ENCODE results near the gene PLK3. TPM values are rescaled to one million over a fixed set of nuclear protein-coding genes. Genes with fewer than 3 reads are reported as not detected.

Gene PLK3
- polyA plus RNA-seq, 1 donor (not counting 4 experiments of a cell fraction or from before 2014, with no cell fraction given) = 34.0 TPM

GRCh38 chr1:44776730-44777068 is 23.5 kb upstream of the PLK3 start:
- no peak for TF ChIP-seq EZH2 (IDR thresholded peaks at IDR 0.05; ENCODE audit: low read length)
- TF ChIP-seq CTCF (optimal IDR thresholded peaks at IDR 0.05 in 1 of 3, IDR thresholded peaks at IDR 0.05 in 1 of 3, conservative IDR thresholded peaks at IDR 0.05 in 1 of 3; ENCODE audit: extremely low read depth in 1 of 3, insufficient read depth in 2 of 3, low read length in 3 of 3) = no peak
- peaks cover 26 to 44% of the 10 kb centered on the region in 2 experiments for H3K36me3 ChIP-seq (ENCODE audit: control insufficient read depth in 2 of 2, extremely low read depth in 1 of 2, insufficient read depth in 2 of 2, low read length in 2 of 2)
- no peak overlapping the region for H2AFZ ChIP-seq (ENCODE audit: control insufficient read depth, low read length)
- H3K4me3 ChIP-seq (ENCODE audit: control insufficient read depth in 2 of 3, extremely low read depth in 1 of 3, insufficient read depth in 2 of 3, low read depth in 1 of 3, low read length in 3 of 3) = peak overlapping the region; percentile 85 to 94 (median 92)
- H3K9me3 ChIP-seq (ENCODE audit: control insufficient read depth, low read depth, low read length) = no peaks in the 10 kb centered on the region
- no peak for DNase-seq (ENCODE audit: low read depth, low spot score)
- dilution Hi-C loops (cut with MboI; ENCODE audit: extremely low pct_ligation_motif_present, low sequenced_read_pairs) = no loop called here
- peaks cover 36% of the 10 kb centered on the region for H3K79me2 ChIP-seq (ENCODE audit: control insufficient read depth, insufficient read depth, low read length)
- H3K4me1 ChIP-seq (ENCODE audit: control insufficient read depth, extremely low read depth, insufficient read depth, low read length) = peaks cover 17% of the 10 kb centered on the region
- H3K4me2 ChIP-seq (ENCODE audit: control insufficient read depth, extremely low read depth, insufficient read depth, low read depth, low read length) = peak overlapping the region; percentile 92
- peak overlapping the region; percentile 97 for H3K27ac ChIP-seq (ENCODE audit: control insufficient read depth, insufficient read depth, low read length)
- H3K27me3 ChIP-seq (ENCODE audit: control insufficient read depth, extremely low read depth, insufficient read depth, low read length) = no peaks in the 10 kb centered on the region
- FAIRE-seq = no peak
- peak overlapping the region; percentile 92 for H3K9ac ChIP-seq (ENCODE audit: control insufficient read depth, extremely low read depth, insufficient read depth, low read length)
- peaks cover 2% of the 10 kb centered on the region for H3K9me1 ChIP-seq (ENCODE audit: control insufficient read depth, extremely low read depth, insufficient read depth, low read length)
- H4K20me1 ChIP-seq (ENCODE audit: control insufficient read depth, extremely low read depth, insufficient read depth, low read length) = peaks cover 19% of the 10 kb centered on the region

GRCh38 chr1:44777547-44777946 is 22.6 kb upstream of the PLK3 start:
- Histone ChIP-seq H3K27me3 (ENCODE audit: control insufficient read depth, extremely low read depth, insufficient read depth, low read length) (no peaks in the 10 kb centered on the region), H3K27ac (ENCODE audit: control insufficient read depth, insufficient read depth, low read length) (no peak overlapping the region), H4K20me1 (ENCODE audit: control insufficient read depth, extremely low read depth, insufficient read depth, low read length) (peaks cover 19% of the 10 kb centered on the region), H2AFZ (ENCODE audit: control insufficient read depth, low read length) (no peak overlapping the region), H3K36me3 (ENCODE audit: control insufficient read depth in 2 of 2, extremely low read depth in 1 of 2, insufficient read depth in 2 of 2, low read length in 2 of 2) (peaks cover 26 to 47% of the 10 kb centered on the region in 2 experiments), H3K79me2 (ENCODE audit: control insufficient read depth, insufficient read depth, low read length) (peaks cover 36% of the 10 kb centered on the region), H3K9ac (ENCODE audit: control insufficient read depth, extremely low read depth, insufficient read depth, low read length) (peak overlapping the region; percentile 92), H3K4me3 (ENCODE audit: control insufficient read depth in 2 of 3, extremely low read depth in 1 of 3, insufficient read depth in 2 of 3, low read depth in 1 of 3, low read length in 3 of 3) (peak overlapping the region; percentile 85 to 94 (median 92)), H3K9me1 (ENCODE audit: control insufficient read depth, extremely low read depth, insufficient read depth, low read length) (peaks cover 2% of the 10 kb centered on the region), H3K9me3 (ENCODE audit: control insufficient read depth, low read depth, low read length) (no peaks in the 10 kb centered on the region), H3K4me2 (ENCODE audit: control insufficient read depth, extremely low read depth, insufficient read depth, low read depth, low read length) (peak overlapping the region; percentile 92), H3K4me1 (ENCODE audit: control insufficient read depth, extremely low read depth, insufficient read depth, low read length) (peaks cover 17% of the 10 kb centered on the region)
- no peak for DNase-seq (ENCODE audit: low read depth, low spot score)
- no peak for FAIRE-seq
- dilution Hi-C loops (cut with MboI; ENCODE audit: extremely low pct_ligation_motif_present, low sequenced_read_pairs) = no loop called here
- TF ChIP-seq EZH2 (IDR thresholded peaks at IDR 0.05; ENCODE audit: low read length) (no peak), CTCF (optimal IDR thresholded peaks at IDR 0.05 in 1 of 3, IDR thresholded peaks at IDR 0.05 in 1 of 3, conservative IDR thresholded peaks at IDR 0.05 in 1 of 3; ENCODE audit: extremely low read depth in 1 of 3, insufficient read depth in 2 of 3, low read length in 3 of 3) (no peak)
